Esophagus muscularis mucosa (tissue), 3 donors: ENCODE measurements around the gene ROBO1.

ENCODE experiments used
- CTCF ChIP-seq, 3 experiments: fragments of 200-600 bp in 2 of 3; fragments of 450-650 bp in 1 of 3; sonication (generic) in 2 of 3; IDR thresholded peaks; one replicate each; pipeline ENCODE4 v1.5.1; 2017 to 2019; ENCODE audit warnings: antibody characterized with exemption in 3 of 3, mild to moderate bottlenecking in 2 of 3, moderate library complexity in 1 of 3
- POLR2AphosphoS5 ChIP-seq, 2 donors: sonication (generic); formaldehyde crosslinking; IDR thresholded peaks; one replicate each; pipeline ENCODE4 v1.6.1; 2017; ENCODE audit warnings: antibody characterized with exemption in 2 of 2

DNA sequence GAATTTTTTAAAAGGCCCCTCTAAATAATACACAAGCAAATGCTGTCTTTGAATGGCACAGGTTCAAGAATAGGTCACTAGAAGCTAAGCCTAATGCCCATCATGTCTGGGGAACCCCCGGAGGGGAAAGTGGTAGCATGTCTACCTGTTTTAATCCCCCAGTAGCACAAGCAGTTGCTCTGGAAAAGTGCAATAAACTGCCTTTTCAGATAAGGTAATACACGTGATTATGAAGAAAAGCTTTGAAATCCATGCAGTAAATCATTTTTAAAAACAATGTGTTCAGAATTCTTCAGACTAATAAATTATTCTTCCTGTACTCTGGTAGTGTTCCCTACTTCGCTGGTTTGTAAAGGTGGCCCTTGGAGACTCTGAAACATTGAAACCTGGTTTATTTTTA, 922.2 kb downstream of the ROBO1 start:
- no peak for TF ChIP-seq CTCF (IDR thresholded peaks at IDR 0.05)
- no peak for TF ChIP-seq POLR2AphosphoS5 (IDR thresholded peaks at IDR 0.05)
